Upper lobe of right lung (tissue), 1 donor: ENCODE data around the gene SPNS3. TPM values are rescaled to one million over a fixed set of nuclear protein-coding genes. Genes with fewer than 3 reads are reported as not detected.
A peak's percentile ranks its signal among the peaks of the same experiment; 100 is the strongest.

Experiments
- ATAC-seq: fragments of 200-7000 bp; cut with Tn5 transposase; one replicate; pipeline ENCODE4 v1.9.1; 2020; ENCODE audit warnings: mild to moderate bottlenecking, moderate library complexity
- DNase-seq: peaks from one replicate; pipeline ENCODE4 v3.0.0-alpha.2; 2020
- H3K27ac ChIP-seq: fragments of 200-600 bp; one replicate; pipeline ENCODE4 v1.8.0; 2022
- H3K27me3 ChIP-seq: fragments of 200-600 bp; one replicate; pipeline ENCODE4 v1.8.0; 2022; ENCODE audit warnings: mild to moderate bottlenecking
- H3K36me3 ChIP-seq: fragments of 200-600 bp; one replicate; pipeline ENCODE4 v1.8.0; 2022
- H3K4me1 ChIP-seq: fragments of 200-600 bp; one replicate; pipeline ENCODE4 v1.8.0; 2022
- H3K4me3 ChIP-seq: fragments of 200-600 bp; one replicate; pipeline ENCODE4 v1.8.0; 2022; ENCODE audit warnings: mild to moderate bottlenecking
- H3K9me3 ChIP-seq: fragments of 200-600 bp; one replicate; pipeline ENCODE4 v1.8.0; 2022
- CTCF ChIP-seq: fragments of 200-600 bp; IDR thresholded peaks from one replicate; pipeline ENCODE4 v1.8.0; 2022; ENCODE audit warnings: antibody characterized with exemption
- intact Hi-C: fragments of 100-400 bp; cut with DNase I; formaldehyde crosslinking; loops from one replicate; pipeline ENCODE4 v1.11.0; 2022
- long read RNA-seq: library from polyadenylated mRNA; unstranded; transcript quantifications from one replicate; pipeline ENCODE4 v2.0.0, GENCODE V29; 2021
- total RNA-seq: library from RNA; stranded (reverse); fragmentation: NEBNext Ultra II Directional; extraction: Animal tissue kit (Norgen Biotek cat#: 25700); gene quantifications from one replicate; pipeline ENCODE4 v1.2.1, GENCODE V29; 2021
- donor health status: DM: no; HTN: yes; CAD: no; lungs with severe emphysema.

SPNS3 gene
- total RNA-seq: 0.87 TPM
- long read RNA-seq, partial matches to known transcripts: 0 of 1 reads
- long read RNA-seq, other reads (novel, unspliced or antisense): 0 of 1 reads

DNA sequence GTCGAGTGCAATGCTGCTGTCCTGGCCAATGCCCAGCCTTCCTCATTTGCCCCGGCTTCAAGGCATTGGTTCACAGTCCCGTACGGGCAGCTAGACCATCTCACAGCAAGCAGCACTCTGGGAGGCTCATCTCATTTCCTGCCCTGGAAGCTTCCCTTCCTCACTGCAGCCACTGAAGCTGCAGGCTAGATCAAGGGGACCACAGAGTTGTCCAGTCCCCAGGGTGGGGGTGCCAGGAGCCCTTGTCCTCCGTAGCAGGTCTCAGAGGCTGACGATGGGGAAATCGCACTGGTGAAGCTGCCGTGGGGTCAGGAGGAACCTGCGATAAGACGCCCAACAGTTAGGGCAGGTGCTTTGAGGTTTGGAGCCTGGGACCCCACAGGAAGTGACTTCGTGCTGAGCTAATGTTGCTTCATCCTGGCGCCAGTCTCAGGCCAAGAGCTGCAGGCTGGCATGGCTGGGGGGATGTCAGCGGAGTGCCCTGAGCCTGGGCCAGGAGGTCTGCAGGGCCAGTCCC lies at the start of gene SPNS3:
TSS of gene SPNS3 (plus strand) at position 426 of the 517 bp plus-strand sequence. CDS start at position 454, 28 bp downstream.
- TF ChIP-seq CTCF: no peak
- intact Hi-C loops: no loop called here
- Histone ChIP-seq H3K4me3 (no peak within 1 kb of the TSS), H3K4me1 (no peaks in the 10 kb centered on the region), H3K27me3 (no peaks in the 10 kb centered on the region), H3K27ac (no peak within 1 kb of the TSS), H3K36me3 (no peaks in the 10 kb centered on the region), H3K9me3 (no peaks in the 10 kb centered on the region)
- no peak for DNase-seq
- ATAC-seq: peak; percentile 64

DNA sequence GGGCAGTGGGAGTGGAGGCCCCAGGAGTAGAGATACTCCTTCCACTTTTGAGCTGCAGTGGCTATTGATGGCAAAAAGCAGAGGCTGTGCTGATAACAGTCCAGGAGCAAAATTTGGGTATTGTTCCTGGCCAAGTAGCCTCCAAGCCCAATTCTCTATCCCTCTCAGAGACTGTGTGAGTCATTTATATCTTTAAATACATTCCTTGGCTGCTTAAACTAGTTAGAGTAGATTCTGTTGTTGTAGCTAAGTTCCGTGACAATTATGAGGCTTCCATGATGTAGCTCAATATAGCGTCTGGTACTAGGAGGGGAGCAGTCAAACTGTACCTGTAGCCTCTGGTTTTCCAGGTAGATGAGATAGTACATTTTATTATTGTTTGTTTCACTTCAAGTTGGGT lies 47.3 kb upstream of the SPNS3 start:
- Histone ChIP-seq H3K27ac (no peak overlapping the region), H3K36me3 (no peaks in the 10 kb centered on the region), H3K27me3 (no peaks in the 10 kb centered on the region), H3K4me3 (no peak overlapping the region), H3K4me1 (no peaks in the 10 kb centered on the region), H3K9me3 (no peaks in the 10 kb centered on the region)
- ATAC-seq (no peak), DNase-seq (no peak)
- no peak for TF ChIP-seq CTCF
- intact Hi-C loops: no loop called here

- no peak for TF ChIP-seq CTCF
Measured at GRCh38 chr17:4387137-4387536, 46.6 kb upstream of the SPNS3 start.

DNA sequence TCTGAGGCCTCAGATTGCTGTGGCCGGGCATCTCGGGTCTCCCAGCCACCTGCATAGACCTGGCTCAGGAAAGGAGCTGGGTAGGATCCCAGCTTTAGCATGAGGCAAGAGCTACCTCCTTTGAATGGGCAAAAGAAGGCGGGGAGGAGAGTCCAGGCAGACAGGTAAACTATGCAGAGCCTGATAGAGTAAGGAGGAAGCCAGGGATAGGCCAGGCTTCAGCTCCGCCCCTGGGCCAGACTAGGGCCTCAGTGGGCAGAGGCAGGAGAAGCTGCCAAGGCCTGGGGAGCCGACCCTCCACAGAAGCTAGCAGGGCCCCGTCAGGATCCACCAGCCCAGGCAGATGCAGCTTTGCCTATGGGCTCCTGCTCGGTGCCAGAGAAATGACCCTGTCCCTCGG lies 44.7 kb upstream of the SPNS3 start:
- H3K27me3 ChIP-seq: no peaks in the 10 kb centered on the region
- H3K36me3 ChIP-seq: no peaks in the 10 kb centered on the region
- no peak overlapping the region for H3K27ac ChIP-seq
- no peaks in the 10 kb centered on the region for H3K9me3 ChIP-seq
- TF ChIP-seq CTCF: no peak
- intact Hi-C loops: no loop called here
- no peak overlapping the region for H3K4me3 ChIP-seq
- ATAC-seq (peak; percentile 80), DNase-seq (no peak)
- H3K4me1 ChIP-seq: no peaks in the 10 kb centered on the region

More at GRCh38 chr17:4387137-4387536, 46.6 kb upstream of the SPNS3 start:
- no peak for DNase-seq
- Histone ChIP-seq H3K27ac (no peak overlapping the region), H3K9me3 (no peaks in the 10 kb centered on the region), H3K4me3 (no peak overlapping the region), H3K4me1 (no peaks in the 10 kb centered on the region), H3K27me3 (no peaks in the 10 kb centered on the region), H3K36me3 (no peaks in the 10 kb centered on the region)
- no peak for ATAC-seq
- intact Hi-C loops: no loop called here

DNA sequence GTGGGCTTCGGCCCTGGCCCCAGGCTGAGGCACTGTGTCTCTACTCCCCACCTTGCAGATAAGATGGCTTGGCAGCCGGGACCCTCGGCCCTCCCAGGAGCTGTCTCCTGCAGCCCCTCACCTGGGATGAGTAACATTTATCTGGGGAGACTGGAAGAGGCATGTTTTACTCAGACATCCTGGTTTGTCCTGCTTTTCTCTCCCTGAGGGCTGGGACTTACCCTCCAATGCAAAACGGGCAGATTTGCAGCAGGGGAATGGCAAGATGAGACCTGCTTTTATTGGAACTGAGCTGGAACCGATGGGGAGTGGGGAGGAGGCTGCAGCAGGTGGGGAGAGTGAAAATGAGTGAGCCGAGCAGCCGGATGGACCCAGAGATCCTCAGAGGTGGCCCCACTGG lies 39.9 kb upstream of the SPNS3 start:
- H3K4me3 ChIP-seq: no peak overlapping the region
- H3K27me3 ChIP-seq: no peaks in the 10 kb centered on the region
- H3K9me3 ChIP-seq: no peaks in the 10 kb centered on the region
- ATAC-seq (no peak), DNase-seq (no peak)
- H3K4me1 ChIP-seq: no peaks in the 10 kb centered on the region
- no peak for TF ChIP-seq CTCF
- no peak overlapping the region for H3K27ac ChIP-seq
- intact Hi-C loops: no loop called here
- no peaks in the 10 kb centered on the region for H3K36me3 ChIP-seq
